Vagina (tissue), 2 donors: Measurements from ENCODE around the gene PLEKHM2.

Experiments used
- CTCF ChIP-seq, 3 experiments: fragments of 450-650 bp in 2 of 3; fragments of 200-600 bp in 1 of 3; sonication (generic) in 1 of 3; IDR thresholded peaks; one replicate each; pipeline ENCODE4 v1.5.1; 2017 to 2019; ENCODE audit warnings: antibody characterized with exemption in 3 of 3, mild to moderate bottlenecking in 2 of 3, moderate library complexity in 2 of 3
- POLR2A ChIP-seq, 2 donors: fragments of 450-650 bp; IDR thresholded peaks; one replicate each; pipeline ENCODE4 v1.6.1; 2017; ENCODE audit warnings: antibody characterized with exemption in 2 of 2, mild to moderate bottlenecking in 2 of 2, moderate library complexity in 2 of 2

- no peak for TF ChIP-seq CTCF (IDR thresholded peaks at IDR 0.05)
- TF ChIP-seq POLR2A (IDR thresholded peaks at IDR 0.05), result no peak
These were observed 42.4 kb downstream of the PLEKHM2 start for GRCh38 chr1:15726508-15726907.
